Testis (tissue), 2 donors: ENCODE data around the gene PCYOX1L.

Source experiments
- CTCF ChIP-seq, 3 experiments: fragments of 450-650 bp in 2 of 3; fragments of 200-600 bp in 1 of 3; sonication (generic) in 1 of 3; IDR thresholded peaks; one replicate each; pipeline ENCODE4 v1.5.1; 2016 to 2019; ENCODE audit warnings: antibody characterized with exemption in 3 of 3, mild to moderate bottlenecking in 2 of 3, moderate library complexity in 1 of 3
- POLR2A ChIP-seq: fragments of 450-650 bp; IDR thresholded peaks from one replicate; pipeline ENCODE4 v1.6.1; 2017; ENCODE audit warnings: antibody characterized with exemption, mild to moderate bottlenecking, moderate library complexity

GRCh38 chr5:149367249-149367971 is 9.6 kb downstream of the PCYOX1L start:
- peak; percentile 30 to 78 (median 70) for TF ChIP-seq CTCF (IDR thresholded peaks at IDR 0.05)
- no peak for TF ChIP-seq POLR2A
